Neural crest cell (in vitro differentiated cells): ENCODE data around the gene ACTN4. TPM values are rescaled to one million over a fixed set of nuclear protein-coding genes. Genes with fewer than 3 reads are reported as not detected.

Experiments used
- DNase-seq: peaks from one replicate; pipeline ENCODE4 v3.0.0; 2021; ENCODE audit warnings: low read depth, mixed read lengths, low spot score
- H3K27ac Mint-ChIP-seq: one replicate; pipeline ENCODE4 v1.8.0; 2021; ENCODE audit warnings: mild to moderate bottlenecking, mixed read lengths; ENCODE audit not compliant: unreplicated experiment
- H3K27me3 Mint-ChIP-seq: 2 replicates; pipeline ENCODE4 v1.8.0; 2021; ENCODE audit warnings: low read depth, mild to moderate bottlenecking, mixed read lengths
- H3K36me3 Mint-ChIP-seq: 2 replicates; pipeline ENCODE4 v1.8.0; 2021; ENCODE audit warnings: low read depth, mild to moderate bottlenecking, mixed read lengths
- H3K4me1 Mint-ChIP-seq: 2 replicates; pipeline ENCODE4 v1.8.0; 2021; ENCODE audit warnings: mixed read lengths
- H3K4me3 Mint-ChIP-seq: one replicate; pipeline ENCODE4 v1.8.0; 2021; ENCODE audit warnings: mild to moderate bottlenecking, mixed read lengths
- H3K9me3 Mint-ChIP-seq: 2 replicates; pipeline ENCODE4 v1.8.0; 2021; ENCODE audit warnings: mixed read lengths
- total RNA-seq: library from RNA; stranded (reverse); gene quantifications from 2 replicates; pipeline ENCODE4 v1.2.1, GENCODE V29; 2021
- TF ChIP-seq, protein P1 (sequence below): fragments of 200-600 bp; sonication (generic); conservative IDR thresholded peaks from 2 replicates; pipeline ENCODE4 v1.5.0; 2021; ENCODE audit warnings: antibody characterized with exemption, mild to moderate bottlenecking

The ACTN4 gene
- total RNA-seq, 1 donor from 2014 or later = 324 TPM

DNA sequence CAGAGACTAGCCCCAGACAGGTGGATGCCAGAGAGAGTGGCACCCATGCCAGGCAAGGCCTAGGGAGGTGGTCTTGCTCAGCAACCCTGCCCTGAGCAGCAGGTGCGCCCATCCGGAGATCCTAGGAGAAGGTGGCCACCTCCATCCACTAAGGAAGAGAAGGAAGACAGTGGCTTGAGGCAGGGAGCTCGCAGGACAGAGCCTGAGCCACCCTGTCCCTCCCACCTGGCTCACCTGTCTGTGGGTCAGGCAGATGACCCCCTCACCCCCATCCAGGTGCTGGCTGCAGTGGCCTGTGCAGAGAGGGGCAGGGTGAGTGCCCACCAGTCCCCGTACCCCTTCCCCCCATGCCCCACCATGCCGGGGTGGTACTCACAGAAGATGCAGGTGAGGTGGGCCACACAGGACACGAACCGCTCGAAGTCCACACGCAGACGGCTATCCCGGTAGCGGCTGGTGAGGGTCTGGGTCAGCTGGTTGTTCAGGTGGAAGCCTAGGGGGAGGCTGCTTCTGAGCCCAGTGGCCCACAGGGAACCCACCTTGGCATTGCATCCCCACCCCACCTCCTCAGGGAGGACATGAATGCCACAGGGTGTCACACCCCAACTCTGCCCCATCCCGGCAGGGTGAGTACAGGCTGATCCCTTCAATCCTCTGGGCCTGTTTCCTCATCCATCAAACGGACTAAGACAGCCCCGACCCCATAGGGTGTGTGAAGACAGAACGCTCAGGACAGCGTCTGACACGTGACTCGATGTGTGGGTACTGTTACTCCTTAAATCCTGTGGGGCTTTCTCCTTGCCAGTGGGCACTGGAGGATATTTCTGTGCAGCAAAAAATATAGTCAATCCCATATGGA is 83.5 kb downstream of the ACTN4 start:
- peaks cover 10% of the 10 kb centered on the region for H3K4me1 Mint-ChIP-seq
- no peak for DNase-seq

DNA sequence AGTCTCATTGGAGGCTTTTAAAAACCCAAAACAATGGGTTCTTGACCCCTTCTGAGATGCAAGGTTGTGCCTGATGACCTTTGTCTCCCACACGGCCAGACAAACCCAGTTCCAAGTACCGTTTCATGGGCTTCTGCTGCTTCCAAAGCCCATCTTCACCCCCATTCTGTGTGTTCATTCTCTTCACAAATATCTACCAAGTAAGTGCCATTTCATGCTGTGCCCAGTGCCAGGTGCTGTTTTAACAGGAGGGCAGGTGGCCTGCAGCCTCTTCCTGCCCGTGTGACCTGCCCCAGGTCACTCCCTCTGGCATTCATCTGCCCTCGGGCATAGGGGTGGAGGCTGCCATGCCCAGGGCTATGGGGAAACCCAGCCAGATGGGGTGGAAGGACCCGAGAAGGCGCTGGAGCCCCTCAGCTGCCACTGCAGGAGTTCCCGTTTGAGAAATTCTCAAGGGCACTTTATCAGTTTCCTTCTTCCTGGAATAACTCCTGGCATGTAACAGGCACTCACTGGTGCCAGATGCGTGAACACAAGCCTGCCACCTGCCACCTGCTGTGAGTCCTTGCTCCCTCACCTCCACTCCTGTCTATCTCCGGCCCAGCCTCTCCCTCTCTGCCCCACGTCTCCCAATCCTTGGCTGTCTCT is 84.3 kb downstream of the ACTN4 start:
- H3K27me3 Mint-ChIP-seq = peaks cover 18% of the 10 kb centered on the region
- H3K27ac Mint-ChIP-seq = peak overlapping the region; percentile 62
- H3K36me3 Mint-ChIP-seq = peaks cover 7% of the 10 kb centered on the region
- no peaks in the 10 kb centered on the region for H3K9me3 Mint-ChIP-seq
- peak overlapping the region; percentile 31 for H3K4me3 Mint-ChIP-seq
- peaks cover 10% of the 10 kb centered on the region for H3K4me1 Mint-ChIP-seq
- TF ChIP-seq, protein P1, sequence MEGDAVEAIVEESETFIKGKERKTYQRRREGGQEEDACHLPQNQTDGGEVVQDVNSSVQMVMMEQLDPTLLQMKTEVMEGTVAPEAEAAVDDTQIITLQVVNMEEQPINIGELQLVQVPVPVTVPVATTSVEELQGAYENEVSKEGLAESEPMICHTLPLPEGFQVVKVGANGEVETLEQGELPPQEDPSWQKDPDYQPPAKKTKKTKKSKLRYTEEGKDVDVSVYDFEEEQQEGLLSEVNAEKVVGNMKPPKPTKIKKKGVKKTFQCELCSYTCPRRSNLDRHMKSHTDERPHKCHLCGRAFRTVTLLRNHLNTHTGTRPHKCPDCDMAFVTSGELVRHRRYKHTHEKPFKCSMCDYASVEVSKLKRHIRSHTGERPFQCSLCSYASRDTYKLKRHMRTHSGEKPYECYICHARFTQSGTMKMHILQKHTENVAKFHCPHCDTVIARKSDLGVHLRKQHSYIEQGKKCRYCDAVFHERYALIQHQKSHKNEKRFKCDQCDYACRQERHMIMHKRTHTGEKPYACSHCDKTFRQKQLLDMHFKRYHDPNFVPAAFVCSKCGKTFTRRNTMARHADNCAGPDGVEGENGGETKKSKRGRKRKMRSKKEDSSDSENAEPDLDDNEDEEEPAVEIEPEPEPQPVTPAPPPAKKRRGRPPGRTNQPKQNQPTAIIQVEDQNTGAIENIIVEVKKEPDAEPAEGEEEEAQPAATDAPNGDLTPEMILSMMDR = no peak
- no peak for DNase-seq

More for the DNA sequence above, 83.5 kb downstream of the ACTN4 start:
- H3K27me3 Mint-ChIP-seq = peaks cover 13% of the 10 kb centered on the region
- H3K36me3 Mint-ChIP-seq = peaks cover 7% of the 10 kb centered on the region
- TF ChIP-seq, protein P1 = no peak
- no peak overlapping the region for H3K4me3 Mint-ChIP-seq
- no peaks in the 10 kb centered on the region for H3K9me3 Mint-ChIP-seq
- peak overlapping the region; percentile 12 for H3K27ac Mint-ChIP-seq

DNA sequence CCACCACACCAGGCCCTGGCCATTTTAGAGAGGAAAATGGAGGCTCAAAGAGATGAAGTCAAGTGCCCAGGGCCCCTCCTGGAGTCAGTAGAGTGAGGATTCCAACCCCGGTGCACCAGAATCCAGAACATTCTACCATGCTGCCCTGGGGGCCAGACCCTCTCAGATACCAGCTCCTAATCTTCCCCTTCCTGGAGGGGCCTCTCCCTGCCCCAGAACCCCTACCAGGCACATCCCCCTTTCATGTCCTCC is 85.7 kb downstream of the ACTN4 start:
- Mint-ChIP-seq H3K36me3 (peaks cover 7% of the 10 kb centered on the region), H3K4me3 (peak overlapping the region; percentile 27), H3K27ac (no peak overlapping the region), H3K9me3 (no peaks in the 10 kb centered on the region), H3K4me1 (peaks cover 16% of the 10 kb centered on the region), H3K27me3 (peaks cover 29% of the 10 kb centered on the region)
- TF ChIP-seq, protein P1 = no peak
- DNase-seq = no peak

DNA sequence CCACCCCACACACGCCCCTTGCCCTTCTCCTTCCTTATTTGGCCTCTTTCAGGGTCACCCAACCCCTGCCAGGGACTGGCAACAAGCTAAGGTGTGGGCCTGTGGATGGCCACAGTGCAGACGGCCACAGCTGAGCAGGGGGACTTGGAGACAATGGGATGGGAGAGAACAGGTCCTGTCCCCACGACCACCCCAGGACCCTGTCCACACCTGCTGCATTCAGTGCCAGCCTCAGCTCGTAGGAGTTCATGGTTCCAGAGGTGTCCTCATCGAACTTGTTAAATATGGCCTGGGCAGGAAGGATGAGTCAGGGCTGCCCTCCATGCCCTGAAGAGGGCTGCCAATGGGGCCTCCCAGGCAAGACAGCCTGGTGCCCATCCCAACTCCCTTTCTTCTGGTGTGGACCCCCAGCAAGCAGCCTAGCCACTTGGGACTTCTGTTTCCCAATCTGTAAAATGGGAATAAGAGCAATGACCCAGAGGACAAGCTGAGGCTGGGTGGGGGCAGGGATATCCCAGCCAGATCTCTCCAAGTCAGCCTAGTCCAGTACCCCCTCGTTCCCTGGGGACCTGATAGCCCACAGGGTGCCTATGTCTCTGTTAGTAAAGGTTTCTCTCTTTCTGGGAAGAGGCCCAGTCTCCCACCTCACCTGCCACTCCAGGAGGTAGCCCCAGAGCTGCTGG is 86.2 kb downstream of the ACTN4 start:
- Mint-ChIP-seq H3K9me3 (no peaks in the 10 kb centered on the region), H3K36me3 (peaks cover 7% of the 10 kb centered on the region), H3K4me1 (peaks cover 16% of the 10 kb centered on the region), H3K27me3 (peaks cover 31% of the 10 kb centered on the region), H3K27ac (no peak overlapping the region), H3K4me3 (peak overlapping the region; percentile 27)
- DNase-seq = no peak
- TF ChIP-seq, protein P1 = no peak

DNA sequence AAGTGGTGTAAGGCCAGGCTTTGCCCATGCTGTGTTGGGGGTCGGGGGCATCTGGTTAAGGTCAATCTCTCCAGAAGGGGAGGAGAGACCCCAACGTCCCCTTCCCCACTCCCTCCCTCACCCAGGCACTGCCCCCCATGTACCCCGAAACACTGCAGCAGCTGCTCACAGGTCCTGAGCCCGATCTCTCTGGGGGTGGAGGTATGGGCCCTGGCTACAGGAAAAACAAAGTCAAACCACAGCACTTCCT is 86.7 kb downstream of the ACTN4 start:
- peaks cover 31% of the 10 kb centered on the region for H3K27me3 Mint-ChIP-seq
- DNase-seq = no peak
- no peak overlapping the region for H3K4me3 Mint-ChIP-seq
- TF ChIP-seq, protein P1 = no peak
- no peaks in the 10 kb centered on the region for H3K9me3 Mint-ChIP-seq
- H3K36me3 Mint-ChIP-seq = peaks cover 7% of the 10 kb centered on the region
- H3K4me1 Mint-ChIP-seq = peaks cover 16% of the 10 kb centered on the region
- H3K27ac Mint-ChIP-seq = no peak overlapping the region
